HepG2 (cell line): Measurements from ENCODE around the gene DNAJB11. TPM values are rescaled to one million over a fixed set of nuclear protein-coding genes. Genes with fewer than 3 reads are reported as not detected.

ENCODE experiments used
- ATF7-NPFF ChIP-seq: sonication (generic); formaldehyde crosslinking; IDR thresholded peaks from 2 replicates; pipeline ENCODE4 v1.8.1; 2023; ENCODE audit warnings: mild to moderate bottlenecking, low read depth, missing genetic modification reagents, moderate library complexity
- BRCA1 ChIP-seq: sonication (generic); formaldehyde crosslinking; IDR thresholded peaks from 2 replicates; pipeline ENCODE4 v1.4.0; 2020; ENCODE audit warnings: missing genetic modification reagents
- IRF1 ChIP-seq: sonication (generic); formaldehyde crosslinking; IDR thresholded peaks from 2 replicates; pipeline ENCODE4 v1.4.0; 2020; ENCODE audit warnings: low read depth, mild to moderate bottlenecking, missing genetic modification reagents
- ISL2 ChIP-seq: sonication (generic); formaldehyde crosslinking; IDR thresholded peaks from 2 replicates; pipeline ENCODE4 v1.5.0; 2020; ENCODE audit warnings: missing genetic modification reagents
- MAFG ChIP-seq: sonication (generic); formaldehyde crosslinking; IDR thresholded peaks from 2 replicates; pipeline ENCODE4 v1.5.1; 2020; ENCODE audit warnings: mild to moderate bottlenecking, missing genetic modification reagents
- MIER2 ChIP-seq: IDR thresholded peaks from 2 replicates; pipeline ENCODE4 v1.6.1; 2016; ENCODE audit warnings: missing biosample characterization, missing genetic modification reagents
- REXO4 ChIP-seq: sonication (generic); formaldehyde crosslinking; IDR thresholded peaks from 2 replicates; pipeline ENCODE4 v1.8.0; 2022; ENCODE audit warnings: missing genetic modification reagents, mild to moderate bottlenecking, borderline replicate concordance
- SIN3A ChIP-seq: IDR thresholded peaks from 2 replicates; pipeline ENCODE4 v1.6.1; 2011; ENCODE audit warnings: low read depth, mild to moderate bottlenecking, control low read depth, low read length, borderline replicate concordance
- SOX5 ChIP-seq: IDR thresholded peaks from 2 replicates; pipeline ENCODE4 v1.6.1; 2016; ENCODE audit warnings: borderline replicate concordance
- TAF15 ChIP-seq: fragments of 200-400 bp; formaldehyde crosslinking; IDR thresholded peaks from one replicate; pipeline ENCODE4 v1.6.1; 2018; ENCODE audit warnings: mild to moderate bottlenecking, low read depth, low read length; ENCODE audit not compliant: poor library complexity, severe bottlenecking
- ZKSCAN1 ChIP-seq: fragments of 150-350 bp; IDR thresholded peaks from 2 replicates; pipeline ENCODE4 v1.6.1; 2014; ENCODE audit warnings: low read length
- ZNF510 ChIP-seq: sonication (generic); formaldehyde crosslinking; IDR thresholded peaks from 2 replicates; pipeline ENCODE4 v1.4.0; 2020; ENCODE audit warnings: low read depth, mild to moderate bottlenecking, missing genetic modification reagents
- ZNF674 ChIP-seq: sonication (generic); formaldehyde crosslinking; IDR thresholded peaks from 2 replicates; pipeline ENCODE4 v1.5.0; 2020; ENCODE audit warnings: low read depth, mild to moderate bottlenecking, missing genetic modification reagents
- ZNF879 ChIP-seq: sonication (generic); formaldehyde crosslinking; IDR thresholded peaks from 2 replicates; pipeline ENCODE4 v1.8.1; 2023; ENCODE audit warnings: missing genetic modification reagents
- ZZZ3 ChIP-seq: sonication (generic); formaldehyde crosslinking; IDR thresholded peaks from 2 replicates; pipeline ENCODE4 v1.4.0; 2020; ENCODE audit warnings: missing genetic modification reagents, mild to moderate bottlenecking, borderline replicate concordance
- polyA plus RNA-seq, 8 experiments: library from polyadenylated mRNA; depleted of rRNA in 3 of 8; stranded (reverse) in 7 of 8; unstranded in 1 of 8; fragments of >200 nt; fragmentation: Illumina TruSeq in 4 of 8; extraction: Trizol in 4 of 8; gene quantifications; 2 replicates each; pipeline versions ENCODE4 v1.2.1 to v1.2.3, GENCODE V29; 2011 to 2016; ENCODE audit warnings: low read depth in 4 of 8, missing spikeins in 1 of 8, mixed read lengths in 1 of 8; ENCODE audit not compliant: insufficient read depth in 1 of 8
- total RNA-seq, 5 experiments: library from RNA; depleted of rRNA; stranded (reverse); fragments of >200 nt; fragmentation: Illumina TruSeq; extraction: Trizol; gene quantifications; 2 replicates each; pipeline ENCODE4 v1.2.3, GENCODE V29; 2016; ENCODE audit warnings: low read depth in 1 of 5
- TF ChIP-seq, protein P1 (sequence below): sonication (generic); formaldehyde crosslinking; IDR thresholded peaks from 2 replicates; pipeline ENCODE4 v1.4.0; 2020; ENCODE audit warnings: mild to moderate bottlenecking, missing genetic modification reagents
- TF ChIP-seq, protein P2 (sequence below): IDR thresholded peaks from 2 replicates; pipeline ENCODE4 v1.6.1; 2016; ENCODE audit warnings: missing compliant biosample characterization, missing genetic modification reagents, borderline replicate concordance
- TF ChIP-seq, protein P3 (sequence below): sonication (generic); formaldehyde crosslinking; conservative IDR thresholded peaks from 2 replicates; pipeline ENCODE4 v1.4.0; 2020; ENCODE audit warnings: missing genetic modification reagents

The DNAJB11 gene
- total and polyA plus RNA-seq, 2 of the 13 experiments (the other 11 are each of a cell fraction or from before 2014, with no cell fraction given) = 41.0 to 132 TPM

DNA sequence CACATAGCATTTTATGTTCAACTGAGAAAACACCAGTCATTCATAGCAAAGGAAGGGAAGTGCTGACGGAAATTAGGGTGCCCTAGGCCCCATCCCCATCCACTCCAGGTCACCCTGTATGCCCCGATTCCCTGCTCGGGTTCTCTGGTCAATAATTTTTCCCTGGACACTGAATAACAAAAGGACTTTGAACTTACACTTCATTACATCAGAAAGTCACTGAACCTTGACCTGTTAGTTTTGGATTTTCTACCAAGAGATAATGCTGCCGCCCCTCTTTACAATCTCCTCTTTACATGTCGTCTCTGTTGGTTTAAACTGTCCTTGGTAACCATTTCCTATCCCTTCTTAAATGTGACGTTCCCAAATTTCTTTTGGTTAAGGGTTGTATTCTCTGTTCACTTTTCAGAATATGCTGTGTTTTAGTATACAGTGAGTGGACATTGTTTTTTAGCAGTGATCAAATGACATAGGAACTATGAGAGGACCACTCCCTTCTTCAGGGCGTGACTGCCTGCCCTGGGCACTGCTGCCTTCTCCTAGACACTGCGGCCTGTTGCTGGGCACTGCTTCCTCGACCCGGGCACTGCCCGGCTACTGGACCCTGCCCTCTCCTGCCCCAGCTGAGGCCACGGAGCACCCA, 28.7 kb downstream of the DNAJB11 start (continued):
- TF ChIP-seq, protein P1, sequence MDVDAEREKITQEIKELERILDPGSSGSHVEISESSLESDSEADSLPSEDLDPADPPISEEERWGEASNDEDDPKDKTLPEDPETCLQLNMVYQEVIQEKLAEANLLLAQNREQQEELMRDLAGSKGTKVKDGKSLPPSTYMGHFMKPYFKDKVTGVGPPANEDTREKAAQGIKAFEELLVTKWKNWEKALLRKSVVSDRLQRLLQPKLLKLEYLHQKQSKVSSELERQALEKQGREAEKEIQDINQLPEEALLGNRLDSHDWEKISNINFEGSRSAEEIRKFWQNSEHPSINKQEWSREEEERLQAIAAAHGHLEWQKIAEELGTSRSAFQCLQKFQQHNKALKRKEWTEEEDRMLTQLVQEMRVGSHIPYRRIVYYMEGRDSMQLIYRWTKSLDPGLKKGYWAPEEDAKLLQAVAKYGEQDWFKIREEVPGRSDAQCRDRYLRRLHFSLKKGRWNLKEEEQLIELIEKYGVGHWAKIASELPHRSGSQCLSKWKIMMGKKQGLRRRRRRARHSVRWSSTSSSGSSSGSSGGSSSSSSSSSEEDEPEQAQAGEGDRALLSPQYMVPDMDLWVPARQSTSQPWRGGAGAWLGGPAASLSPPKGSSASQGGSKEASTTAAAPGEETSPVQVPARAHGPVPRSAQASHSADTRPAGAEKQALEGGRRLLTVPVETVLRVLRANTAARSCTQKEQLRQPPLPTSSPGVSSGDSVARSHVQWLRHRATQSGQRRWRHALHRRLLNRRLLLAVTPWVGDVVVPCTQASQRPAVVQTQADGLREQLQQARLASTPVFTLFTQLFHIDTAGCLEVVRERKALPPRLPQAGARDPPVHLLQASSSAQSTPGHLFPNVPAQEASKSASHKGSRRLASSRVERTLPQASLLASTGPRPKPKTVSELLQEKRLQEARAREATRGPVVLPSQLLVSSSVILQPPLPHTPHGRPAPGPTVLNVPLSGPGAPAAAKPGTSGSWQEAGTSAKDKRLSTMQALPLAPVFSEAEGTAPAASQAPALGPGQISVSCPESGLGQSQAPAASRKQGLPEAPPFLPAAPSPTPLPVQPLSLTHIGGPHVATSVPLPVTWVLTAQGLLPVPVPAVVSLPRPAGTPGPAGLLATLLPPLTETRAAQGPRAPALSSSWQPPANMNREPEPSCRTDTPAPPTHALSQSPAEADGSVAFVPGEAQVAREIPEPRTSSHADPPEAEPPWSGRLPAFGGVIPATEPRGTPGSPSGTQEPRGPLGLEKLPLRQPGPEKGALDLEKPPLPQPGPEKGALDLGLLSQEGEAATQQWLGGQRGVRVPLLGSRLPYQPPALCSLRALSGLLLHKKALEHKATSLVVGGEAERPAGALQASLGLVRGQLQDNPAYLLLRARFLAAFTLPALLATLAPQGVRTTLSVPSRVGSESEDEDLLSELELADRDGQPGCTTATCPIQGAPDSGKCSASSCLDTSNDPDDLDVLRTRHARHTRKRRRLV = no peak
- TF ChIP-seq, protein P2, sequence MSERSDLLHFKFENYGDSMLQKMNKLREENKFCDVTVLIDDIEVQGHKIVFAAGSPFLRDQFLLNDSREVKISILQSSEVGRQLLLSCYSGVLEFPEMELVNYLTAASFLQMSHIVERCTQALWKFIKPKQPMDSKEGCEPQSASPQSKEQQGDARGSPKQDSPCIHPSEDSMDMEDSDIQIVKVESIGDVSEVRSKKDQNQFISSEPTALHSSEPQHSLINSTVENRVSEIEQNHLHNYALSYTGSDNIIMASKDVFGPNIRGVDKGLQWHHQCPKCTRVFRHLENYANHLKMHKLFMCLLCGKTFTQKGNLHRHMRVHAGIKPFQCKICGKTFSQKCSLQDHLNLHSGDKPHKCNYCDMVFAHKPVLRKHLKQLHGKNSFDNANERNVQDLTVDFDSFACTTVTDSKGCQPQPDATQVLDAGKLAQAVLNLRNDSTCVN (CRISPR knock-in tag) = no peak
- TF ChIP-seq SIN3A (no peak), SOX5 (CRISPR knock-in tag) (peak; percentile 85), MIER2 (CRISPR knock-in tag) (no peak), ATF7-NPFF (CRISPR knock-in tag) (no peak), ZKSCAN1 (no peak), MAFG (CRISPR knock-in tag) (no peak), ZNF879 (no peak), ZZZ3 (no peak), ISL2 (CRISPR knock-in tag) (peak; percentile 89), TAF15 (no peak), BRCA1 (CRISPR knock-in tag) (no peak), ZNF510 (CRISPR knock-in tag) (no peak), REXO4 (CRISPR knock-in tag) (no peak), IRF1 (CRISPR knock-in tag) (no peak), ZNF674 (no peak)
- TF ChIP-seq, protein P3, sequence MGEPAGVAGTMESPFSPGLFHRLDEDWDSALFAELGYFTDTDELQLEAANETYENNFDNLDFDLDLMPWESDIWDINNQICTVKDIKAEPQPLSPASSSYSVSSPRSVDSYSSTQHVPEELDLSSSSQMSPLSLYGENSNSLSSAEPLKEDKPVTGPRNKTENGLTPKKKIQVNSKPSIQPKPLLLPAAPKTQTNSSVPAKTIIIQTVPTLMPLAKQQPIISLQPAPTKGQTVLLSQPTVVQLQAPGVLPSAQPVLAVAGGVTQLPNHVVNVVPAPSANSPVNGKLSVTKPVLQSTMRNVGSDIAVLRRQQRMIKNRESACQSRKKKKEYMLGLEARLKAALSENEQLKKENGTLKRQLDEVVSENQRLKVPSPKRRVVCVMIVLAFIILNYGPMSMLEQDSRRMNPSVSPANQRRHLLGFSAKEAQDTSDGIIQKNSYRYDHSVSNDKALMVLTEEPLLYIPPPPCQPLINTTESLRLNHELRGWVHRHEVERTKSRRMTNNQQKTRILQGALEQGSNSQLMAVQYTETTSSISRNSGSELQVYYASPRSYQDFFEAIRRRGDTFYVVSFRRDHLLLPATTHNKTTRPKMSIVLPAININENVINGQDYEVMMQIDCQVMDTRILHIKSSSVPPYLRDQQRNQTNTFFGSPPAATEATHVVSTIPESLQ = no peak
